ENCODE measurements around the gene PRH1.

DNA sequence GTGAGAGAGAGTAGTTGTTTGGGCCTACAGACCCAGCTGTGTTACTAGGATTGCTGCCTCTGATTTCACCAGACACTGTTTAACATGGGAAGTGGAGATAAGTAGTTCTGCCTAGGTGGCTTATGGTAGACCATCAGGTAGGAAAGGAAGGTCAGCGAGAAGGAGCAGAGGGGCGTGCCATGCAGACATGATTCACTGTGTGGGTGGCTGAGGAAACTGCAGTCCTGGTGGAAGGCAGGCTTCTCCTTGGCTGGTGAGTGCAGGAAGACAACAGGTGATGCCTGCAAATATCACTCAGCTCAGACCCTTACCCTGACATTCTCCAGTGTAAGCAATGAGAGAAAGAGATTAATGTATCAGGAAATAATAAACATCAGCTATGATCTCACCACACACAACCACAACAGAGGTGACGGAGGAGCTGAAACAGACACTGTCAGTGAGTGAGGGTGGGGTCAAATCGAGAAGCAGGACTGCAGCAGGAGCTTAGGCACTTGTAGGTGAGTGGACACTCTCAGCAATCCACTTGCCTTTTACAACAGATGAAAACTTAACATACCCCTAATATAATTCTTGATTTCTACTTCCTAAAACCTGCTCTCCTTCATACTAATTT, 32.7 kb downstream of the PRH1 start:
- TF ChIP-seq GABPB1 (CRISPR knock-in tag; IDR thresholded peaks at IDR 0.05) (no peak), SOX15 (CRISPR knock-in tag; IDR thresholded peaks at IDR 0.05) (no peak)
- TF ChIP-seq, protein P1, sequence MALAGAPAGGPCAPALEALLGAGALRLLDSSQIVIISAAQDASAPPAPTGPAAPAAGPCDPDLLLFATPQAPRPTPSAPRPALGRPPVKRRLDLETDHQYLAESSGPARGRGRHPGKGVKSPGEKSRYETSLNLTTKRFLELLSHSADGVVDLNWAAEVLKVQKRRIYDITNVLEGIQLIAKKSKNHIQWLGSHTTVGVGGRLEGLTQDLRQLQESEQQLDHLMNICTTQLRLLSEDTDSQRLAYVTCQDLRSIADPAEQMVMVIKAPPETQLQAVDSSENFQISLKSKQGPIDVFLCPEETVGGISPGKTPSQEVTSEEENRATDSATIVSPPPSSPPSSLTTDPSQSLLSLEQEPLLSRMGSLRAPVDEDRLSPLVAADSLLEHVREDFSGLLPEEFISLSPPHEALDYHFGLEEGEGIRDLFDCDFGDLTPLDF (CRISPR knock-in tag; IDR thresholded peaks at IDR 0.05), result no peak

Measured in WTC11 (cell line).